HepG2 (cell line): ENCODE data around the gene PITRM1. TPM values are rescaled to one million over a fixed set of nuclear protein-coding genes. Genes with fewer than 3 reads are reported as not detected.

Experiments
- EP300 ChIP-seq, 3 experiments: sonication (generic) in 1 of 3; formaldehyde crosslinking in 1 of 3; IDR thresholded peaks; 2 replicates each; pipeline versions ENCODE4 v1.5.1 to v1.6.1; 2011 to 2020; ENCODE audit warnings: low read depth in 2 of 3, low read length in 2 of 3, borderline replicate concordance in 1 of 3, improper control_type of control experiment in 1 of 3, mild to moderate bottlenecking in 1 of 3, missing genetic modification reagents in 1 of 3, moderate library complexity in 1 of 3
- FOSL1 ChIP-seq: sonication (generic); formaldehyde crosslinking; IDR thresholded peaks from 2 replicates; pipeline ENCODE4 v1.9.0; 2021; ENCODE audit warnings: missing genetic modification reagents, borderline replicate concordance
- GATAD2A ChIP-seq: IDR thresholded peaks from 2 replicates; pipeline ENCODE4 v1.6.1; 2016
- MEIS2 ChIP-seq: sonication (generic); formaldehyde crosslinking; IDR thresholded peaks from 2 replicates; pipeline ENCODE4 v1.9.0; 2021; ENCODE audit warnings: mild to moderate bottlenecking, missing genetic modification reagents
- NR3C1 ChIP-seq: sonication (generic); formaldehyde crosslinking; IDR thresholded peaks from 2 replicates; pipeline ENCODE4 v1.4.0; 2020; ENCODE audit warnings: missing genetic modification reagents
- NRL ChIP-seq: sonication (generic); formaldehyde crosslinking; IDR thresholded peaks from 2 replicates; pipeline ENCODE4 v1.5.0; 2020; ENCODE audit warnings: missing genetic modification reagents, mild to moderate bottlenecking, moderate library complexity, borderline replicate concordance
- RBM22 ChIP-seq: fragments of 200-400 bp; formaldehyde crosslinking; optimal IDR thresholded peaks from 2 replicates; pipeline ENCODE3; 2017; ENCODE audit warnings: mild to moderate bottlenecking, low read length, moderate library complexity
- RFX3 ChIP-seq: IDR thresholded peaks from 2 replicates; pipeline ENCODE4 v1.6.1; 2016; ENCODE audit warnings: missing biosample characterization, missing genetic modification reagents
- RXRB ChIP-seq: IDR thresholded peaks from 2 replicates; pipeline ENCODE4 v1.6.1; 2016; ENCODE audit warnings: borderline replicate concordance, missing genetic modification reagents, missing compliant biosample characterization
- SKI ChIP-seq: fragments of 450-650 bp; IDR thresholded peaks from one replicate; pipeline ENCODE4 v1.6.1; 2018; ENCODE audit warnings: mild to moderate bottlenecking; ENCODE audit not compliant: partially characterized antibody
- ZNF160 ChIP-seq: sonication (generic); formaldehyde crosslinking; IDR thresholded peaks from 2 replicates; pipeline ENCODE4 v1.8.0; 2022; ENCODE audit warnings: mild to moderate bottlenecking, inconsistent platforms, missing genetic modification reagents
- polyA plus RNA-seq, 8 experiments: library from polyadenylated mRNA; depleted of rRNA in 3 of 8; stranded (reverse) in 7 of 8; unstranded in 1 of 8; fragments of >200 nt; fragmentation: Illumina TruSeq in 4 of 8; extraction: Trizol in 4 of 8; gene quantifications; 2 replicates each; pipeline versions ENCODE4 v1.2.1 to v1.2.3, GENCODE V29; 2011 to 2016; ENCODE audit warnings: low read depth in 4 of 8, missing spikeins in 1 of 8, mixed read lengths in 1 of 8; ENCODE audit not compliant: insufficient read depth in 1 of 8
- total RNA-seq, 5 experiments: library from RNA; depleted of rRNA; stranded (reverse); fragments of >200 nt; fragmentation: Illumina TruSeq; extraction: Trizol; gene quantifications; 2 replicates each; pipeline ENCODE4 v1.2.3, GENCODE V29; 2016; ENCODE audit warnings: low read depth in 1 of 5
- TF ChIP-seq, protein P1 (sequence below): sonication (generic); formaldehyde crosslinking; IDR thresholded peaks from 2 replicates; pipeline ENCODE4 v1.4.0; 2020; ENCODE audit warnings: missing genetic modification reagents, borderline replicate concordance
- TF ChIP-seq, protein P2 (sequence below): sonication (generic); formaldehyde crosslinking; IDR thresholded peaks from 2 replicates; pipeline ENCODE4 v1.5.1; 2020; ENCODE audit warnings: missing genetic modification reagents, mild to moderate bottlenecking, borderline replicate concordance
- TF ChIP-seq, protein P3 (sequence below): sonication (generic); formaldehyde crosslinking; IDR thresholded peaks from 2 replicates; pipeline ENCODE4 v1.4.0; 2020; ENCODE audit warnings: mild to moderate bottlenecking, low read depth, missing genetic modification reagents
- TF ChIP-seq, protein P4 (sequence below): sonication (generic); formaldehyde crosslinking; IDR thresholded peaks from 2 replicates; pipeline ENCODE4 v1.4.0; 2020; ENCODE audit warnings: missing genetic modification reagents, borderline replicate concordance
- TF ChIP-seq, protein P5 (sequence below): sonication (generic); formaldehyde crosslinking; IDR thresholded peaks from 2 replicates; pipeline ENCODE4 v1.4.0; 2020; ENCODE audit warnings: low read depth, mild to moderate bottlenecking, missing genetic modification reagents

PITRM1 gene
- total and polyA plus RNA-seq, 2 of the 13 experiments (the other 11 are each of a cell fraction or from before 2014, with no cell fraction given) = 16.4 to 29.0 TPM

DNA sequence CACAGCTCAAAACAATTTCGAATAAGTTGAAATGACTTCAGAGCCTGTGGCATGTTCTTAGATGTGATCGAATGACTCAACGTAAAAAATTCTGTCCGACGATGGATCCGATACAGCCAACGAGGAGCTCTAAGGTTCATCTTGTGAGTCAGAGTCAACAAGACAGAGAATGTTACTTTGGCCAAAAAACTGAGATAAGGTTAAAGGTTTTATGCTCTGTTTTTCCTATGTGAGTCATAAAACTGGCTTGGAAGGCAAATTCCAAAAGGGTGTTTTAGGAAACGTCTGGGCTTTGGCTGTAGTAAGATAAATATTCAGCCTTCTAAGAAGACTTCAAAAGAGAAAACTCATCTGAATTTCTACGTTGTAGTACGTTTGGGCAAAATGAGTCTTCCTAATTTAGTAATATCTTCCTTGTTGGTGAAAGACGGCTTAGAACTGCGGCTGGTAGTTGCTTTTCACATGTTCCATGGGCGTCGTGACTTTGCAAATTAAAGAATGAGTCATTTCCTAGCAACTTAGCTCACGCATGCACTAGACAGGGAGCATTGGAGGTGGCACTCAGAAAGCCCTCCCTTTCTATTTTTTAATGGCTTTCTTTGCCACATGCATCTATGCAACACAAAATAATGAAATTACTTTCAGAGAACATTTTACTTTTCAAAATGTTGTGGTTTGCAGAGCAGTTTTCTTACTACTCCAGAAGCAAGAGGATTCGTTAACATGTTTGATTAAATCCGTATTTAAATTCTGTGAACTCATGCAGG lies 77.0 kb downstream of the PITRM1 start (continued):
- peak in 1 of 2 experiments; percentile 62; a peak in 2 of 4 replicates for TF ChIP-seq EP300 (IDR thresholded peaks at IDR 0.05; ENCODE audit: low read depth in 2 of 2, low read length in 2 of 2)
- peak; percentile 44; the same call in 1 of the 2 replicates for TF ChIP-seq EP300 (CRISPR knock-in tag; IDR thresholded peaks at IDR 0.05; ENCODE audit: borderline replicate concordance)
- TF ChIP-seq, protein P1, sequence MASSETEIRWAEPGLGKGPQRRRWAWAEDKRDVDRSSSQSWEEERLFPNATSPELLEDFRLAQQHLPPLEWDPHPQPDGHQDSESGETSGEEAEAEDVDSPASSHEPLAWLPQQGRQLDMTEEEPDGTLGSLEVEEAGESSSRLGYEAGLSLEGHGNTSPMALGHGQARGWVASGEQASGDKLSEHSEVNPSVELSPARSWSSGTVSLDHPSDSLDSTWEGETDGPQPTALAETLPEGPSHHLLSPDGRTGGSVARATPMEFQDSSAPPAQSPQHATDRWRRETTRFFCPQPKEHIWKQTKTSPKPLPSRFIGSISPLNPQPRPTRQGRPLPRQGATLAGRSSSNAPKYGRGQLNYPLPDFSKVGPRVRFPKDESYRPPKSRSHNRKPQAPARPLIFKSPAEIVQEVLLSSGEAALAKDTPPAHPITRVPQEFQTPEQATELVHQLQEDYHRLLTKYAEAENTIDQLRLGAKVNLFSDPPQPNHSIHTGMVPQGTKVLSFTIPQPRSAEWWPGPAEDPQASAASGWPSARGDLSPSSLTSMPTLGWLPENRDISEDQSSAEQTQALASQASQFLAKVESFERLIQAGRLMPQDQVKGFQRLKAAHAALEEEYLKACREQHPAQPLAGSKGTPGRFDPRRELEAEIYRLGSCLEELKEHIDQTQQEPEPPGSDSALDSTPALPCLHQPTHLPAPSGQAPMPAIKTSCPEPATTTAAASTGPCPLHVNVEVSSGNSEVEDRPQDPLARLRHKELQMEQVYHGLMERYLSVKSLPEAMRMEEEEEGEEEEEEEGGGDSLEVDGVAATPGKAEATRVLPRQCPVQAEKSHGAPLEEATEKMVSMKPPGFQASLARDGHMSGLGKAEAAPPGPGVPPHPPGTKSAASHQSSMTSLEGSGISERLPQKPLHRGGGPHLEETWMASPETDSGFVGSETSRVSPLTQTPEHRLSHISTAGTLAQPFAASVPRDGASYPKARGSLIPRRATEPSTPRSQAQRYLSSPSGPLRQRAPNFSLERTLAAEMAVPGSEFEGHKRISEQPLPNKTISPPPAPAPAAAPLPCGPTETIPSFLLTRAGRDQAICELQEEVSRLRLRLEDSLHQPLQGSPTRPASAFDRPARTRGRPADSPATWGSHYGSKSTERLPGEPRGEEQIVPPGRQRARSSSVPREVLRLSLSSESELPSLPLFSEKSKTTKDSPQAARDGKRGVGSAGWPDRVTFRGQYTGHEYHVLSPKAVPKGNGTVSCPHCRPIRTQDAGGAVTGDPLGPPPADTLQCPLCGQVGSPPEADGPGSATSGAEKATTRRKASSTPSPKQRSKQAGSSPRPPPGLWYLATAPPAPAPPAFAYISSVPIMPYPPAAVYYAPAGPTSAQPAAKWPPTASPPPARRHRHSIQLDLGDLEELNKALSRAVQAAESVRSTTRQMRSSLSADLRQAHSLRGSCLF = no peak
- TF ChIP-seq, protein P2, sequence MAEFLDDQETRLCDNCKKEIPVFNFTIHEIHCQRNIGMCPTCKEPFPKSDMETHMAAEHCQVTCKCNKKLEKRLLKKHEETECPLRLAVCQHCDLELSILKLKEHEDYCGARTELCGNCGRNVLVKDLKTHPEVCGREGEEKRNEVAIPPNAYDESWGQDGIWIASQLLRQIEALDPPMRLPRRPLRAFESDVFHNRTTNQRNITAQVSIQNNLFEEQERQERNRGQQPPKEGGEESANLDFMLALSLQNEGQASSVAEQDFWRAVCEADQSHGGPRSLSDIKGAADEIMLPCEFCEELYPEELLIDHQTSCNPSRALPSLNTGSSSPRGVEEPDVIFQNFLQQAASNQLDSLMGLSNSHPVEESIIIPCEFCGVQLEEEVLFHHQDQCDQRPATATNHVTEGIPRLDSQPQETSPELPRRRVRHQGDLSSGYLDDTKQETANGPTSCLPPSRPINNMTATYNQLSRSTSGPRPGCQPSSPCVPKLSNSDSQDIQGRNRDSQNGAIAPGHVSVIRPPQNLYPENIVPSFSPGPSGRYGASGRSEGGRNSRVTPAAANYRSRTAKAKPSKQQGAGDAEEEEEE (CRISPR knock-in tag) = no peak
- TF ChIP-seq ZNF160 = no peak
- TF ChIP-seq RXRB (CRISPR knock-in tag) = 0 out of 2 replicates have a peak, but pooled peaks have one; percentile 36
- no peak for TF ChIP-seq RFX3 (CRISPR knock-in tag)
- no peak for TF ChIP-seq NR3C1 (CRISPR knock-in tag)
- 0 out of 2 replicates have a peak, but pooled peaks have one; percentile 21 for TF ChIP-seq GATAD2A
- peak; percentile 67; the same call in 1 of the 2 replicates for TF ChIP-seq FOSL1 (CRISPR knock-in tag)
- TF ChIP-seq, protein P3, sequence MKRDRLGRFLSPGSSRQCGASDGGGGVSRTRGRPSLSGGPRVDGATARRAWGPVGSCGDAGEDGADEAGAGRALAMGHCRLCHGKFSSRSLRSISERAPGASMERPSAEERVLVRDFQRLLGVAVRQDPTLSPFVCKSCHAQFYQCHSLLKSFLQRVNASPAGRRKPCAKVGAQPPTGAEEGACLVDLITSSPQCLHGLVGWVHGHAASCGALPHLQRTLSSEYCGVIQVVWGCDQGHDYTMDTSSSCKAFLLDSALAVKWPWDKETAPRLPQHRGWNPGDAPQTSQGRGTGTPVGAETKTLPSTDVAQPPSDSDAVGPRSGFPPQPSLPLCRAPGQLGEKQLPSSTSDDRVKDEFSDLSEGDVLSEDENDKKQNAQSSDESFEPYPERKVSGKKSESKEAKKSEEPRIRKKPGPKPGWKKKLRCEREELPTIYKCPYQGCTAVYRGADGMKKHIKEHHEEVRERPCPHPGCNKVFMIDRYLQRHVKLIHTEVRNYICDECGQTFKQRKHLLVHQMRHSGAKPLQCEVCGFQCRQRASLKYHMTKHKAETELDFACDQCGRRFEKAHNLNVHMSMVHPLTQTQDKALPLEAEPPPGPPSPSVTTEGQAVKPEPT (CRISPR knock-in tag) = no peak
- TF ChIP-seq, protein P4, sequence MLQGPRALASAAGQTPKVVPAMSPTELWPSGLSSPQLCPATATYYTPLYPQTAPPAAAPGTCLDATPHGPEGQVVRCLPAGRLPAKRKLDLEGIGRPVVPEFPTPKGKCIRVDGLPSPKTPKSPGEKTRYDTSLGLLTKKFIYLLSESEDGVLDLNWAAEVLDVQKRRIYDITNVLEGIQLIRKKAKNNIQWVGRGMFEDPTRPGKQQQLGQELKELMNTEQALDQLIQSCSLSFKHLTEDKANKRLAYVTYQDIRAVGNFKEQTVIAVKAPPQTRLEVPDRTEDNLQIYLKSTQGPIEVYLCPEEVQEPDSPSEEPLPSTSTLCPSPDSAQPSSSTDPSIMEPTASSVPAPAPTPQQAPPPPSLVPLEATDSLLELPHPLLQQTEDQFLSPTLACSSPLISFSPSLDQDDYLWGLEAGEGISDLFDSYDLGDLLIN = no peak
- TF ChIP-seq RBM22 = no peak
- no peak for TF ChIP-seq NRL (CRISPR knock-in tag)
- TF ChIP-seq MEIS2 (CRISPR knock-in tag) = no peak
- TF ChIP-seq, protein P5, sequence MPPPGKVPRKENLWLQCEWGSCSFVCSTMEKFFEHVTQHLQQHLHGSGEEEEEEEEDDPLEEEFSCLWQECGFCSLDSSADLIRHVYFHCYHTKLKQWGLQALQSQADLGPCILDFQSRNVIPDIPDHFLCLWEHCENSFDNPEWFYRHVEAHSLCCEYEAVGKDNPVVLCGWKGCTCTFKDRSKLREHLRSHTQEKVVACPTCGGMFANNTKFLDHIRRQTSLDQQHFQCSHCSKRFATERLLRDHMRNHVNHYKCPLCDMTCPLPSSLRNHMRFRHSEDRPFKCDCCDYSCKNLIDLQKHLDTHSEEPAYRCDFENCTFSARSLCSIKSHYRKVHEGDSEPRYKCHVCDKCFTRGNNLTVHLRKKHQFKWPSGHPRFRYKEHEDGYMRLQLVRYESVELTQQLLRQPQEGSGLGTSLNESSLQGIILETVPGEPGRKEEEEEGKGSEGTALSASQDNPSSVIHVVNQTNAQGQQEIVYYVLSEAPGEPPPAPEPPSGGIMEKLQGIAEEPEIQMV (CRISPR knock-in tag) = no peak
- TF ChIP-seq SKI = peak; percentile 51
